Endothelial cell of umbilical vein (primary cell): ENCODE data around the gene RNFT2. TPM values are rescaled to one million over a fixed set of nuclear protein-coding genes. Genes with fewer than 3 reads are reported as not detected.

Experiments used
- BruUV-seq: library from RNA; stranded (reverse); fragments of 400-500 nt; replicated peaks from 2 replicates; lab custom pipeline; 2021; lab: Mats Ljungman, UMichigan
- CTCF ChIA-PET: fragments of 300-600, 350-600 bp; sonication (Branson Sonifier 250); formaldehyde crosslinking; loops from one replicate; lab custom pipeline; 2021; ENCODE audit warnings: antibody characterized with exemption, inconsistent platforms; lab: Charles Lee
- POLR2A ChIA-PET: fragments of 300-600, 350-600 bp; sonication (Branson Sonifier 250); formaldehyde crosslinking; loops from one replicate; lab custom pipeline; 2021; ENCODE audit warnings: antibody characterized with exemption, inconsistent platforms; lab: Charles Lee
- DNase-seq: peaks from one replicate; pipeline ENCODE4 v3.0.0-alpha.2; 2011; ENCODE audit warnings: low read depth, low spot score
- FAIRE-seq: peaks from 2 replicates; lab custom pipeline; 2011; peaks lifted over from hg19 to GRCh38; lab: Jason Lieb, UNC
- H2AFZ ChIP-seq: 2 replicates; pipeline ENCODE4 v1.6.0; 2012; ENCODE audit warnings: low read depth, low read length, control low read depth, inconsistent platforms
- H3K27ac ChIP-seq: 2 replicates; pipeline ENCODE4 v1.5.1; 2011; ENCODE audit warnings: low read depth, mild to moderate bottlenecking, control low read depth, low read length, moderate library complexity; ENCODE audit not compliant: insufficient read depth
- H3K27me3 ChIP-seq, 2 experiments: 2 replicates each; pipeline versions ENCODE4 v1.6.0 to v1.6.1; 2011; ENCODE audit warnings: low read length in 2 of 2, mixed read lengths in 1 of 2; ENCODE audit not compliant: control insufficient read depth in 2 of 2, insufficient read depth in 2 of 2
- H3K36me3 ChIP-seq, 2 experiments: 2 replicates in 1 of 2; 3 replicates in 1 of 2; pipeline ENCODE4 v1.5.1; 2011; ENCODE audit warnings: low read length in 2 of 2, mild to moderate bottlenecking in 1 of 2, moderate library complexity in 1 of 2; ENCODE audit not compliant: control insufficient read depth in 2 of 2, insufficient read depth in 2 of 2; ENCODE audit errors: extremely low read depth in 1 of 2
- H3K4me1 ChIP-seq: 3 replicates; pipeline ENCODE4 v1.5.1; 2011; ENCODE audit warnings: mild to moderate bottlenecking, low read length; ENCODE audit not compliant: control insufficient read depth, insufficient read depth; ENCODE audit errors: extremely low read depth
- H3K4me2 ChIP-seq: 2 replicates; pipeline ENCODE4 v1.6.1; 2011; ENCODE audit warnings: low read length, control low read depth, mixed read lengths; ENCODE audit not compliant: insufficient read depth
- H3K4me3 ChIP-seq, 3 experiments: fragments of 200-600 bp in 1 of 3; sonication (generic), shearing (Covaris generic) in 1 of 3; replicated peaks in 1 of 3; 2 replicates each; pipeline ENCODE4 v1.5.1; 2011 to 2016; ENCODE audit warnings: control low read depth in 3 of 3, low read length in 3 of 3, mild to moderate bottlenecking in 2 of 3, inconsistent platforms in 1 of 3, low read depth in 1 of 3, moderate library complexity in 1 of 3; ENCODE audit not compliant: insufficient read depth in 1 of 3
- H3K79me2 ChIP-seq: 2 replicates; pipeline ENCODE4 v1.6.0; 2012; ENCODE audit warnings: low read length, inconsistent platforms; ENCODE audit not compliant: control insufficient read depth, insufficient read depth
- H3K9ac ChIP-seq: replicated peaks from 2 replicates; pipeline ENCODE3; 2011; ENCODE audit warnings: low read length, control low read depth; ENCODE audit not compliant: insufficient read depth; ENCODE audit errors: extremely low read depth
- H3K9me1 ChIP-seq: replicated peaks from 3 replicates; pipeline ENCODE4 v1.6.0; 2011; ENCODE audit warnings: mild to moderate bottlenecking, low read length; ENCODE audit not compliant: control insufficient read depth, insufficient read depth; ENCODE audit errors: extremely low read depth
- H3K9me3 ChIP-seq: replicated peaks from 2 replicates; pipeline ENCODE4 v1.5.1; 2012; ENCODE audit warnings: low read length, inconsistent platforms; ENCODE audit not compliant: control insufficient read depth, insufficient read depth
- H4K20me1 ChIP-seq: replicated peaks from 2 replicates; pipeline ENCODE3; 2011; ENCODE audit warnings: mild to moderate bottlenecking, low read length; ENCODE audit not compliant: control insufficient read depth, insufficient read depth; ENCODE audit errors: extremely low read depth
- CTCF ChIP-seq, 2 donors: IDR thresholded peaks; 1 replicate in 1 of 2; 2 replicates in 1 of 2; pipeline ENCODE4 v1.5.1; 2011; ENCODE audit warnings: low read length in 2 of 2, mild to moderate bottlenecking in 2 of 2, moderate library complexity in 2 of 2, control low read depth in 1 of 2, inconsistent platforms in 1 of 2, low read depth in 1 of 2; ENCODE audit not compliant: insufficient read depth in 1 of 2; ENCODE audit errors: extremely low read depth in 1 of 2
- EZH2 ChIP-seq: IDR thresholded peaks from 2 replicates; pipeline ENCODE4 v1.6.1; 2012; ENCODE audit warnings: borderline replicate concordance, low read depth, mild to moderate bottlenecking, moderate library complexity, low read length, inconsistent platforms; ENCODE audit not compliant: severe bottlenecking
- FOS ChIP-seq: IDR thresholded peaks from 2 replicates; pipeline ENCODE4 v1.6.1; 2011; ENCODE audit warnings: mild to moderate bottlenecking, low read length, moderate library complexity, borderline replicate concordance; ENCODE audit not compliant: insufficient read depth
- GATA2 ChIP-seq: IDR thresholded peaks from 2 replicates; pipeline ENCODE4 v1.7.0; 2011; ENCODE audit warnings: low read depth, mild to moderate bottlenecking, moderate library complexity, mixed read lengths, low read length; ENCODE audit not compliant: insufficient read length, insufficient read depth
- JUN ChIP-seq: IDR thresholded peaks from 2 replicates; pipeline ENCODE4 v1.6.1; 2011; ENCODE audit warnings: borderline replicate concordance, low read depth; ENCODE audit not compliant: insufficient read length, insufficient read depth
- MAX ChIP-seq: IDR thresholded peaks from 2 replicates; pipeline ENCODE4 v1.6.1; 2011; ENCODE audit not compliant: insufficient read depth, insufficient read length
- MYC ChIP-seq: IDR thresholded peaks from one replicate; pipeline ENCODE4 v1.6.1; 2011; ENCODE audit warnings: mild to moderate bottlenecking, low read depth, low read length
- POLR2A ChIP-seq: IDR thresholded peaks from 2 replicates; pipeline ENCODE4 v1.6.1; 2012; ENCODE audit warnings: low read depth, mild to moderate bottlenecking, control low read depth, low read length
- POLR2AphosphoS5 ChIP-seq: IDR thresholded peaks from 2 replicates; pipeline ENCODE4 v1.6.1; 2012; ENCODE audit warnings: low read depth, mild to moderate bottlenecking, control low read depth, low read length, moderate library complexity; ENCODE audit not compliant: insufficient read depth
- dilution Hi-C: fragments of 300-500 bp; cut with MboI; formaldehyde crosslinking; loops from one replicate; pipeline ENCODE4 v1.15.0; 2019; ENCODE audit warnings: low sequenced_read_pairs; ENCODE audit not compliant: extremely low pct_ligation_motif_present
- intact Hi-C: fragments of 100-400 bp; cut with micrococcal nuclease; formaldehyde crosslinking; loops from one replicate; pipeline ENCODE4 v1.10.0; 2022
- polyA plus RNA-seq, 4 experiments: library from polyadenylated mRNA; depleted of rRNA in 3 of 4; stranded (reverse) in 3 of 4; unstranded in 1 of 4; fragments of >200 nt; gene quantifications; 2 replicates each; pipeline versions ENCODE4 v1.2.1 to v1.2.3, GENCODE V29; 2011 to 2012; ENCODE audit warnings: missing spikeins in 1 of 4
- total RNA-seq: library from RNA; stranded (reverse); gene quantifications from 2 replicates; pipeline ENCODE4 v1.2.3, GENCODE V29; 2021

RNFT2 gene
- total and polyA plus RNA-seq, 2 donors (not counting 3 experiments of a cell fraction or from before 2014, with no cell fraction given), result 1.4 to 6.6 TPM

GRCh38 chr12:116833474-116833873 is 95.4 kb downstream of the RNFT2 start:
- CTCF ChIA-PET, result no interaction called here
- no peaks in the 10 kb centered on the region for H4K20me1 ChIP-seq
- no peaks in the 10 kb centered on the region for H3K79me2 ChIP-seq
- POLR2A ChIA-PET, result no interaction called here
- H3K9ac ChIP-seq, result no peak overlapping the region
- no peaks in the 10 kb centered on the region for H3K36me3 ChIP-seq
- dilution Hi-C loops, result no loop called here
- no peaks in the 10 kb centered on the region for H3K4me1 ChIP-seq
- no TSS peak for BruUV-seq
- no peaks in the 10 kb centered on the region for H3K27me3 ChIP-seq
- no peaks in the 10 kb centered on the region for H3K9me1 ChIP-seq
- no peak overlapping the region for H3K4me2 ChIP-seq
- H2AFZ ChIP-seq, result no peak overlapping the region
- FAIRE-seq (no peak), DNase-seq (no peak)
- no peak overlapping the region for H3K4me3 ChIP-seq
- H3K27ac ChIP-seq, result no peak overlapping the region
- no peak for TF ChIP-seq GATA2
- no peak for TF ChIP-seq JUN
- TF ChIP-seq FOS, result no peak
- intact Hi-C loops, result no loop called here
- no peaks in the 10 kb centered on the region for H3K9me3 ChIP-seq

- no peak overlapping the region for H3K9ac ChIP-seq
- dilution Hi-C loops, result no loop called here
- POLR2A ChIA-PET, result no interaction called here
- FAIRE-seq (no peak), DNase-seq (no peak)
- no peaks in the 10 kb centered on the region for H3K36me3 ChIP-seq
- H3K9me1 ChIP-seq, result no peaks in the 10 kb centered on the region
- no peak overlapping the region for H3K4me3 ChIP-seq
- intact Hi-C loops, result no loop called here
- no peaks in the 10 kb centered on the region for H3K79me2 ChIP-seq
- H3K4me2 ChIP-seq, result no peak overlapping the region
- H3K27ac ChIP-seq, result no peak overlapping the region
- no peaks in the 10 kb centered on the region for H3K4me1 ChIP-seq
- no peak for TF ChIP-seq POLR2AphosphoS5
- TF ChIP-seq JUN, result no peak
- TF ChIP-seq MYC, result no peak
- no peak for TF ChIP-seq FOS
- no peak for TF ChIP-seq CTCF (IDR thresholded peaks at IDR 0.05; ENCODE audit: extremely low read depth in 1 of 2, insufficient read depth in 1 of 2, low read depth in 1 of 2, low read length in 2 of 2)
- TF ChIP-seq EZH2, result no peak
- no peak for TF ChIP-seq POLR2A
- TF ChIP-seq GATA2, result no peak
- TF ChIP-seq MAX, result no peak
- H3K27me3 ChIP-seq, result no peaks in the 10 kb centered on the region
- H2AFZ ChIP-seq, result no peak overlapping the region
- H3K9me3 ChIP-seq, result no peaks in the 10 kb centered on the region
- H4K20me1 ChIP-seq, result no peaks in the 10 kb centered on the region
- BruUV-seq, result no TSS peak
- CTCF ChIA-PET, result no interaction called here
Observed at GRCh38 chr12:116835484-116835883, 97.4 kb downstream of the RNFT2 start.
